GM19452 (cell line): Measurements from ENCODE around the gene CRYBB1.

Source experiments
- ATAC-seq: cut with Tn5 transposase; IDR thresholded peaks from one replicate; pipeline ENCODE4 v1.9.1; 2021; ENCODE audit not compliant: unreplicated experiment

Gene CRYBB1

GRCh38 chr22:26610072-26610958, 7.5 kb downstream of the CRYBB1 start:
- ATAC-seq: peak; percentile 77

GRCh38 chr22:26609287-26609686, 8.5 kb downstream of the CRYBB1 start:
- ATAC-seq: no peak

GRCh38 chr22:26608129-26608528, 9.7 kb downstream of the CRYBB1 start:
- no peak for ATAC-seq

GRCh38 chr22:26606611-26607010, 11.2 kb downstream of the CRYBB1 start:
- no peak for ATAC-seq

GRCh38 chr22:26604368-26604767, 13.5 kb downstream of the CRYBB1 start:
- ATAC-seq: no peak

GRCh38 chr22:26602127-26602526, 15.7 kb downstream of the CRYBB1 start:
- no peak for ATAC-seq

GRCh38 chr22:26601726-26602125, 16.1 kb downstream of the CRYBB1 start:
- ATAC-seq: no peak

- ATAC-seq: no peak
These were observed 18.3 kb downstream of the CRYBB1 start for GRCh38 chr22:26599505-26599904.

GRCh38 chr22:26597480-26597879, 20.3 kb downstream of the CRYBB1 start:
- ATAC-seq: no peak

GRCh38 chr22:26597026-26597425, 20.8 kb downstream of the CRYBB1 start:
- no peak for ATAC-seq

GRCh38 chr22:26593763-26594162, 24.1 kb downstream of the CRYBB1 start:
- ATAC-seq: no peak

- peak; percentile 70 for ATAC-seq
These were observed 25.4 kb downstream of the CRYBB1 start for GRCh38 chr22:26592421-26592891.

GRCh38 chr22:26589845-26590736, 27.7 kb downstream of the CRYBB1 start, which contains the start of gene TPST2:
Gene TPST2, minus strand, starts transcription at chr22:26590132. Its CDS starts 48,502 bp downstream, at chr22:26541630.
- peak; percentile 57 for ATAC-seq

- ATAC-seq: no peak
These were observed 28.4 kb downstream of the CRYBB1 start for GRCh38 chr22:26589367-26589844.

GRCh38 chr22:26588729-26589366, 29.0 kb downstream of the CRYBB1 start:
- no peak for ATAC-seq

- no peak for ATAC-seq
These were observed 29.7 kb downstream of the CRYBB1 start for GRCh38 chr22:26587991-26588613.

- no peak for ATAC-seq
These were observed 31.1 kb downstream of the CRYBB1 start for GRCh38 chr22:26586556-26587325.

- no peak for ATAC-seq
These were observed 32.6 kb downstream of the CRYBB1 start for GRCh38 chr22:26585104-26585790.

GRCh38 chr22:26584010-26584409, 33.8 kb downstream of the CRYBB1 start:
- ATAC-seq: no peak
